DOHH2 (cell line): ENCODE data around the gene OSBPL3.

Experiments used
- H3F3A ChIP-seq: fragments of 200-600 bp; sonication (generic), shearing (Covaris generic); 2 replicates; pipeline ENCODE4 v1.6.0; 2016; ENCODE audit warnings: antibody characterized with exemption, mild to moderate bottlenecking; ENCODE audit not compliant: control insufficient read depth, insufficient read depth
- H3K27ac ChIP-seq: fragments of 200-600 bp; sonication (generic); 2 replicates; pipeline ENCODE4 v1.5.1; 2014; ENCODE audit warnings: low read depth, mild to moderate bottlenecking, low read length, moderate library complexity
- H3K27me3 ChIP-seq: fragments of 200-600 bp; sonication (generic); 2 replicates; pipeline ENCODE4 v1.6.1; 2014; ENCODE audit warnings: mild to moderate bottlenecking, low read length, mixed read lengths; ENCODE audit not compliant: control insufficient read depth
- H3K36me3 ChIP-seq: fragments of 200-600 bp; sonication (generic); 2 replicates; pipeline ENCODE4 v1.6.1; 2014; ENCODE audit warnings: mild to moderate bottlenecking, low read length, moderate library complexity, mixed read lengths; ENCODE audit not compliant: control insufficient read depth
- H3K4me1 ChIP-seq: fragments of 200-600 bp; sonication (generic); 2 replicates; pipeline ENCODE4 v1.6.1; 2014; ENCODE audit warnings: mild to moderate bottlenecking, low read length, mixed read lengths; ENCODE audit not compliant: control insufficient read depth
- H3K4me2 ChIP-seq: fragments of 200-600 bp; sonication (generic); 2 replicates; pipeline ENCODE4 v1.6.0; 2014; ENCODE audit warnings: mild to moderate bottlenecking, low read length, moderate library complexity
- H3K4me3 ChIP-seq: fragments of 200-600 bp; sonication (generic); 2 replicates; pipeline ENCODE4 v1.5.1; 2014; ENCODE audit warnings: mild to moderate bottlenecking, low read length, mixed read lengths
- H3K79me2 ChIP-seq: fragments of 200-600 bp; sonication (generic); 2 replicates; pipeline ENCODE4 v1.6.1; 2014; ENCODE audit warnings: mild to moderate bottlenecking, low read length, mixed read lengths; ENCODE audit not compliant: control insufficient read depth
- H3K9me2 ChIP-seq: fragments of 200-600 bp; sonication (generic); replicated peaks from 2 replicates; pipeline ENCODE4 v1.6.1; 2014; ENCODE audit warnings: mild to moderate bottlenecking, low read length, mixed read lengths; ENCODE audit not compliant: control insufficient read depth
- H3K9me3 ChIP-seq: fragments of 200-600 bp; sonication (generic); 2 replicates; pipeline ENCODE4 v1.6.1; 2014; ENCODE audit warnings: antibody characterized with exemption, low read length, mixed read lengths; ENCODE audit not compliant: control insufficient read depth, insufficient read depth
- H4K20me1 ChIP-seq: fragments of 200-600 bp; sonication (generic); 2 replicates; pipeline ENCODE4 v1.6.0; 2014; ENCODE audit warnings: low read depth, mild to moderate bottlenecking, antibody characterized with exemption, low read length, moderate library complexity; ENCODE audit not compliant: control insufficient read depth, insufficient read depth
- EZH2phosphoT487 ChIP-seq: fragments of 200-600 bp; sonication (generic); IDR thresholded peaks from 2 replicates; pipeline ENCODE4 v1.6.1; 2017; ENCODE audit warnings: borderline replicate concordance, mild to moderate bottlenecking, antibody characterized with exemption, low read length, moderate library complexity, mixed read lengths
- TF ChIP-seq, protein P1 (sequence below): fragments of 200-600 bp; sonication (generic); IDR thresholded peaks from one replicate; pipeline ENCODE4 v1.5.1; 2014; ENCODE audit warnings: antibody characterized with exemption, mild to moderate bottlenecking, low read depth, low read length; ENCODE audit not compliant: poor library complexity, severe bottlenecking

OSBPL3 gene

DNA sequence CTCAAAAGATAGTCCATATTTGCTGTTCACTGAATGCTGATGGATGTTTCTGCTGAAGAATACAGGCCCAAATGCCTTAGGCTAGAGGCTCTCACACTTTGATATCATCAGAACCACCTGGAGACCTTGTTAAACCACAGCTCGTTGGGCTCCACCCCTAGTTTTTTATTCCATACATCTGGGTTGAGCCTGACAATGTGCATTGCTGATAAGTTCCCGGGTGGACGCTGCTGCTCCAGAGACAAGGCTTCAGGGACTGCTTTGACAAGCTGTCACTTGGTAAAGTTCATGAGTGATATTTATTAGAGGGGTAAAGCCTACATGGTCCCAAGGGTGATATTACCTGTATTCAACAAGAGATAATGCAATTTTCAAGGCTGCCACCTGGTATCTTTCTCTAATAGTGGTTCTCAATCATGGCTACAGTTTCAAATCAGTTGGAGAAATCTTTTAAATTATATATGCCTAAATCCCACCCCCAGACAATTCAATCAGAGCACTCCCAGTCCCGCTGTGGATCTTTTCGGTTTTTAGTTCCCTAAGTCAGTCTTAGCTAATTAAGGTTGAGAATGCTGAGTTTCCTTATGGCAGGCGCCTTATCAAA, 115.7 kb downstream of the OSBPL3 start:
- Histone ChIP-seq H3K4me3 (no peak overlapping the region), H3F3A (no peaks in the 10 kb centered on the region), H3K27ac (no peak overlapping the region), H3K36me3 (peaks cover 86% of the 10 kb centered on the region), H3K27me3 (no peaks in the 10 kb centered on the region), H3K79me2 (no peaks in the 10 kb centered on the region), H3K9me3 (no peaks in the 10 kb centered on the region), H3K4me2 (no peak overlapping the region), H3K9me2 (no peaks in the 10 kb centered on the region), H3K4me1 (no peaks in the 10 kb centered on the region), H4K20me1 (no peaks in the 10 kb centered on the region)
- TF ChIP-seq, protein P1, sequence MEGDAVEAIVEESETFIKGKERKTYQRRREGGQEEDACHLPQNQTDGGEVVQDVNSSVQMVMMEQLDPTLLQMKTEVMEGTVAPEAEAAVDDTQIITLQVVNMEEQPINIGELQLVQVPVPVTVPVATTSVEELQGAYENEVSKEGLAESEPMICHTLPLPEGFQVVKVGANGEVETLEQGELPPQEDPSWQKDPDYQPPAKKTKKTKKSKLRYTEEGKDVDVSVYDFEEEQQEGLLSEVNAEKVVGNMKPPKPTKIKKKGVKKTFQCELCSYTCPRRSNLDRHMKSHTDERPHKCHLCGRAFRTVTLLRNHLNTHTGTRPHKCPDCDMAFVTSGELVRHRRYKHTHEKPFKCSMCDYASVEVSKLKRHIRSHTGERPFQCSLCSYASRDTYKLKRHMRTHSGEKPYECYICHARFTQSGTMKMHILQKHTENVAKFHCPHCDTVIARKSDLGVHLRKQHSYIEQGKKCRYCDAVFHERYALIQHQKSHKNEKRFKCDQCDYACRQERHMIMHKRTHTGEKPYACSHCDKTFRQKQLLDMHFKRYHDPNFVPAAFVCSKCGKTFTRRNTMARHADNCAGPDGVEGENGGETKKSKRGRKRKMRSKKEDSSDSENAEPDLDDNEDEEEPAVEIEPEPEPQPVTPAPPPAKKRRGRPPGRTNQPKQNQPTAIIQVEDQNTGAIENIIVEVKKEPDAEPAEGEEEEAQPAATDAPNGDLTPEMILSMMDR: no peak
- no peak for TF ChIP-seq EZH2phosphoT487

DNA sequence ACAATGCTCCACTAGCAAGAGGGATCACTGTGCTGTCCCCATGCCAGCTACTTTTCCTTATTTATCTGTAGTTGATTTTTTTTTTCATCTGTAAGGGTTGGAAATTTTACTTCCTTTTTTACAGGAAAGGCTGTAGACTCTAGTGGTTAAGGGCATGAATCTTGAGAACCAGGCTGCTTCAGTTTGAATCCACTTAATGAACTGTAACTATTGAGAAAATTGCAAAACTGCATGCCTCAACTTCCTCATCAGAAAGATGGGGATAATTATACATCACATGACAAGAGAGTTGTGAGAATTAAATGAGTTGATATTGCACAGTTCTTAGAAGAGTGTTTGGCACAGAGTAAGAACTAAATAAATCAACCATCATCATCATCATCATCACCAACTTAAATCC, 116.4 kb downstream of the OSBPL3 start:
- Histone ChIP-seq H3F3A (no peaks in the 10 kb centered on the region), H3K4me1 (no peaks in the 10 kb centered on the region), H3K27ac (no peak overlapping the region), H3K9me3 (no peaks in the 10 kb centered on the region), H3K9me2 (no peaks in the 10 kb centered on the region), H4K20me1 (no peaks in the 10 kb centered on the region), H3K27me3 (no peaks in the 10 kb centered on the region), H3K79me2 (no peaks in the 10 kb centered on the region), H3K4me3 (no peak overlapping the region), H3K36me3 (peaks cover 89% of the 10 kb centered on the region), H3K4me2 (no peak overlapping the region)
- TF ChIP-seq EZH2phosphoT487: no peak
- TF ChIP-seq, protein P1: no peak

DNA sequence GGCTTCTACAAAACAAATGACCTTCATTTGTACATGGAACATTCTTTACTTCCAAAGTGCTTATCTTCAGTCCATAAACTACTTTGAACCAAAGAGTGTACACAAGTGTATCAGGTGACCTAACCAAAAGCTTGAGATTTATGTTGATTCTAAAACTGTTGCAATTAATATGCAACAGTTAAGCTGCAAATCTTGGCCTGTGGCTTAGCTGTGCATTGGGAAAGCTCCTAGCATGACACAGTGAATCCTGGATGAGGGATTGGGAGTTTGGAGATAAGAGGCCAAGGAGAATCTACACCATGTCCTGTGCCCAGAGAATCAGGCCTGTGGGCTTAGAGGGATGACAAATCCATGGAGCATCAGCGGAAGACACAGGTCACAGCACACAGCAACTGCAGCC, 117.5 kb downstream of the OSBPL3 start:
- Histone ChIP-seq H4K20me1 (no peaks in the 10 kb centered on the region), H3K27me3 (no peaks in the 10 kb centered on the region), H3K9me2 (no peaks in the 10 kb centered on the region), H3K4me1 (no peaks in the 10 kb centered on the region), H3K27ac (no peak overlapping the region), H3F3A (no peaks in the 10 kb centered on the region), H3K36me3 (peaks cover 95% of the 10 kb centered on the region), H3K4me3 (no peak overlapping the region), H3K9me3 (no peaks in the 10 kb centered on the region), H3K4me2 (no peak overlapping the region), H3K79me2 (no peaks in the 10 kb centered on the region)
- TF ChIP-seq EZH2phosphoT487: no peak
- TF ChIP-seq, protein P1: no peak
